ENCODE data around the gene RIMS1.
"Not testable (repeated sequence)": the region's sequence is repeated elsewhere in the genome, so short reads cannot be mapped to it uniquely, and the experiment has no call there.

DNA sequence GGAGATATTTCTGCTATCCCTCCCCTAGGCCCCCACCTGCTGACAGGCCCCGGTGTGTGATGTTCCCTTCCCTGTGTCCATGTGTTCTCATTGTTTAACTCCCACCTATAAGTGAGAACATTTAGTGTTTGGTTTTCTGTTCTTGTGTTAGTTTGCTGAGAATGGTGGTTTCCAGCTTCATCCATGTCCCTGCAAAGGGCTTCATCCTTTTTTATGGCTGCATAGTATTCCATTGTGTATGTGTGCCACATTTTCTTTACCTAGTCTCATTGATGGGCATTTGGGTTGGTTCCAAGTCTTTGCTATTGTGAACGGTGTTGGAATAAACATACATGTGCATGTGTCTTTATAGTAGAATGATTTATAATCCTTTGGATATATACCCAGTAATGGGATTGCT is 448.9 kb downstream of the RIMS1 start:
- TF ChIP-seq, protein P1, sequence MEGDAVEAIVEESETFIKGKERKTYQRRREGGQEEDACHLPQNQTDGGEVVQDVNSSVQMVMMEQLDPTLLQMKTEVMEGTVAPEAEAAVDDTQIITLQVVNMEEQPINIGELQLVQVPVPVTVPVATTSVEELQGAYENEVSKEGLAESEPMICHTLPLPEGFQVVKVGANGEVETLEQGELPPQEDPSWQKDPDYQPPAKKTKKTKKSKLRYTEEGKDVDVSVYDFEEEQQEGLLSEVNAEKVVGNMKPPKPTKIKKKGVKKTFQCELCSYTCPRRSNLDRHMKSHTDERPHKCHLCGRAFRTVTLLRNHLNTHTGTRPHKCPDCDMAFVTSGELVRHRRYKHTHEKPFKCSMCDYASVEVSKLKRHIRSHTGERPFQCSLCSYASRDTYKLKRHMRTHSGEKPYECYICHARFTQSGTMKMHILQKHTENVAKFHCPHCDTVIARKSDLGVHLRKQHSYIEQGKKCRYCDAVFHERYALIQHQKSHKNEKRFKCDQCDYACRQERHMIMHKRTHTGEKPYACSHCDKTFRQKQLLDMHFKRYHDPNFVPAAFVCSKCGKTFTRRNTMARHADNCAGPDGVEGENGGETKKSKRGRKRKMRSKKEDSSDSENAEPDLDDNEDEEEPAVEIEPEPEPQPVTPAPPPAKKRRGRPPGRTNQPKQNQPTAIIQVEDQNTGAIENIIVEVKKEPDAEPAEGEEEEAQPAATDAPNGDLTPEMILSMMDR (IDR thresholded peaks at IDR 0.05 in 4 of 5, conservative IDR thresholded peaks at IDR 0.05 in 1 of 5), result not testable (repeated sequence)
- not testable (repeated sequence) for TF ChIP-seq POLR2A (IDR thresholded peaks at IDR 0.05)

All from gastrocnemius medialis (tissue), 4 donors.